Heart left ventricle (tissue), 16 donors: ENCODE data around the gene VCL. TPM values are rescaled to one million over a fixed set of nuclear protein-coding genes. Genes with fewer than 3 reads are reported as not detected.

Experiments used
- ATAC-seq, 4 donors: fragments of 200-7000 bp; cut with Tn5 transposase; one replicate each; pipeline ENCODE4 v1.9.1; 2020 to 2022; ENCODE audit warnings: moderate library complexity in 4 of 4, mild to moderate bottlenecking in 3 of 4, moderate number of reproducible peaks in 1 of 4
- DNase-seq, 5 donors: peaks; one replicate each; pipeline ENCODE4 v3.0.0-alpha.2; 2020
- H3K27ac ChIP-seq, 12 donors: fragments of 200-600 bp; sonication (generic) in 4 of 12; one replicate each; pipeline versions ENCODE4 v1.5.0 to v1.8.0; 2016 to 2022; ENCODE audit warnings: mild to moderate bottlenecking in 2 of 12
- H3K27me3 ChIP-seq, 9 donors: fragments of 200-600 bp; sonication (generic) in 2 of 9; one replicate each; pipeline versions ENCODE4 v1.5.1 to v1.8.0; 2016 to 2022; ENCODE audit warnings: mild to moderate bottlenecking in 3 of 9
- H3K36me3 ChIP-seq, 9 donors: fragments of 200-600 bp; sonication (generic) in 2 of 9; one replicate each; pipeline versions ENCODE4 v1.5.0 to v1.8.0; 2018 to 2022; ENCODE audit warnings: mild to moderate bottlenecking in 2 of 9
- H3K4me1 ChIP-seq, 12 donors: fragments of 200-600 bp; sonication (generic) in 4 of 12; one replicate each; pipeline versions ENCODE4 v1.5.0 to v1.8.0; 2016 to 2022; ENCODE audit warnings: mild to moderate bottlenecking in 3 of 12
- H3K4me3 ChIP-seq, 12 donors: fragments of 200-600 bp; sonication (generic) in 4 of 12; one replicate each; pipeline versions ENCODE4 v1.5.0 to v1.8.0; 2017 to 2022; ENCODE audit warnings: mild to moderate bottlenecking in 9 of 12, moderate library complexity in 4 of 12
- H3K9me3 ChIP-seq, 12 donors: fragments of 200-600 bp; sonication (generic) in 4 of 12; one replicate each; pipeline versions ENCODE4 v1.5.0 to v1.8.0; 2016 to 2022; ENCODE audit warnings: mild to moderate bottlenecking in 1 of 12
- POLR2A ChIP-seq, 2 donors: fragments of 450-650 bp; IDR thresholded peaks; one replicate each; pipeline ENCODE4 v1.6.1; 2017; ENCODE audit warnings: antibody characterized with exemption in 2 of 2, mild to moderate bottlenecking in 2 of 2, moderate library complexity in 2 of 2
- WGBS, 4 donors: extraction: QIAGEN DNeasy Blood & Tissue Kit in 2 of 4; methylation state at CpG; one replicate each; pipeline versions ENCODE4 v1.1.5 to v1.1.7; 2013 to 2018; 5-methylcytosine and 5-hydroxymethylcytosine counted together
- intact Hi-C, 10 donors: fragments of 100-400 bp; cut with DNase I; formaldehyde crosslinking; loops; one replicate each; pipeline versions ENCODE4 v1.11.1 to v1.14.2; 2022
- polyA plus RNA-seq, 2 donors: library from polyadenylated mRNA; stranded (reverse); fragments of 200-250 nt; gene quantifications; one replicate each; pipeline ENCODE4 v1.2.3, GENCODE V29; 2013
- total RNA-seq, 9 donors: library from RNA; depleted of rRNA in 2 of 9; stranded (reverse); fragments of >200 nt in 2 of 9; fragmentation: NEBNext Ultra II Directional in 3 of 9; extraction: Animal tissue kit (Norgen Biotek cat#: 25700) in 3 of 9; gene quantifications; one replicate each; pipeline versions ENCODE4 v1.1.0 to v1.2.4, GENCODE V29; 2016 to 2023
- TF ChIP-seq, protein P1 (sequence below), 12 donors: fragments of 200-600 bp; sonication (generic) in 4 of 12; IDR thresholded peaks; one replicate each; pipeline versions ENCODE4 v1.5.0 to v1.8.0; 2018 to 2022; ENCODE audit warnings: antibody characterized with exemption in 12 of 12, mild to moderate bottlenecking in 5 of 12
- donor health status: ischemic (EF 13 %, LVEDD 7.1; RV severe dilation, severe dysfunction).
- donor health status: healthy with polysubstance abuse.
- donor health status: DM: no; HTN: yes; CAD: no.
- donor health status: DM: no; HTN: no; CAD: no.
- donor health status: ischemic (EF 25% LVEDD 6.9; RV normal size, moderate dysfunction).
- donor health status: ischemic (EF 25% LVEDD 5.7; RV mildly dilated, moderate dysfunction).
- donor health status: healthy.
- donor health status: DM: yes; HTN: yes; CAD: no.
- donor health status: ischemic (EF 35%, LVEDD 5.7; RV mildly dilated, moderate dysfunction).
- donor health status: nonischemic (EF 11% LVEDD 7.7; RV severe dilation, severe dysfunction).
- donor health status: DM: yes; HTN: yes; CAD: no.
- donor health status: PGD.
- donor health status: ischemic (EF 29% LVEDD 5.4; RV normal size, mild dysfunction).
- donor health status: nonischemic (EF 23%, LVEDD 6.1; RV moderate dilation, normal function).

The VCL gene
- total and polyA plus RNA-seq, 11 donors, result 84.5 to 543 (median 273) TPM

DNA sequence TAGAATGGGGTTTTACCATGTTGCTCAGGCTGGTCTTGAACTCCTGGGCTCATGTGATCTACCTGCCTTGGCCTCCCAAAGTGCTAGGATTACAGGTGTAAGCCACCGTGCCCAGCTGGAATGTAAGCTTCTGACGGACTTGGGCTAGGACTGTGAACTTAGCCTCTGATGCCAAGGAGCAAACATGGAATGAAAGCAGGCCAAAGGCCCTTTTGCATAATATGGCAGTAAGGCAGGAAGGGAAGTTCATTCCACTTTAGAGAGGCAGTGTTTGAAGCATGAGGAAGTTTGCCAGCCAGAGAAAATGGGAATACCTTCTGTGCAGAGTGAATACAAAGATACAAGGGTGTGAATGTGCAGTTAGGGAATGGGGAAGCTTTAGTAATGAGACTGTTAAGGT lies 20.3 kb downstream of the VCL start:
- WGBS, 4 donors, result 34 to 38% (median 36%) methylated on average over 2 of the region's 2 CpGs
- intact Hi-C loops, result no loop called here
- H3K4me3 ChIP-seq, result no peak overlapping the region
- H3K27me3 ChIP-seq, result no peaks in the 10 kb centered on the region
- DNase-seq (no peak), ATAC-seq (peak in 1 of 4 donors; percentile 41)
- no peak overlapping the region for H3K27ac ChIP-seq
- H3K9me3 ChIP-seq, result no peaks in the 10 kb centered on the region
- peaks cover 0 to 25% (median 1%) of the 10 kb centered on the region in 9 donors for H3K36me3 ChIP-seq
- TF ChIP-seq, protein P1, sequence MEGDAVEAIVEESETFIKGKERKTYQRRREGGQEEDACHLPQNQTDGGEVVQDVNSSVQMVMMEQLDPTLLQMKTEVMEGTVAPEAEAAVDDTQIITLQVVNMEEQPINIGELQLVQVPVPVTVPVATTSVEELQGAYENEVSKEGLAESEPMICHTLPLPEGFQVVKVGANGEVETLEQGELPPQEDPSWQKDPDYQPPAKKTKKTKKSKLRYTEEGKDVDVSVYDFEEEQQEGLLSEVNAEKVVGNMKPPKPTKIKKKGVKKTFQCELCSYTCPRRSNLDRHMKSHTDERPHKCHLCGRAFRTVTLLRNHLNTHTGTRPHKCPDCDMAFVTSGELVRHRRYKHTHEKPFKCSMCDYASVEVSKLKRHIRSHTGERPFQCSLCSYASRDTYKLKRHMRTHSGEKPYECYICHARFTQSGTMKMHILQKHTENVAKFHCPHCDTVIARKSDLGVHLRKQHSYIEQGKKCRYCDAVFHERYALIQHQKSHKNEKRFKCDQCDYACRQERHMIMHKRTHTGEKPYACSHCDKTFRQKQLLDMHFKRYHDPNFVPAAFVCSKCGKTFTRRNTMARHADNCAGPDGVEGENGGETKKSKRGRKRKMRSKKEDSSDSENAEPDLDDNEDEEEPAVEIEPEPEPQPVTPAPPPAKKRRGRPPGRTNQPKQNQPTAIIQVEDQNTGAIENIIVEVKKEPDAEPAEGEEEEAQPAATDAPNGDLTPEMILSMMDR (IDR thresholded peaks at IDR 0.05), result no peak
- TF ChIP-seq POLR2A (IDR thresholded peaks at IDR 0.05), result no peak
- peaks cover 0 to 69% (median 42%) of the 10 kb centered on the region in 12 donors for H3K4me1 ChIP-seq

DNA sequence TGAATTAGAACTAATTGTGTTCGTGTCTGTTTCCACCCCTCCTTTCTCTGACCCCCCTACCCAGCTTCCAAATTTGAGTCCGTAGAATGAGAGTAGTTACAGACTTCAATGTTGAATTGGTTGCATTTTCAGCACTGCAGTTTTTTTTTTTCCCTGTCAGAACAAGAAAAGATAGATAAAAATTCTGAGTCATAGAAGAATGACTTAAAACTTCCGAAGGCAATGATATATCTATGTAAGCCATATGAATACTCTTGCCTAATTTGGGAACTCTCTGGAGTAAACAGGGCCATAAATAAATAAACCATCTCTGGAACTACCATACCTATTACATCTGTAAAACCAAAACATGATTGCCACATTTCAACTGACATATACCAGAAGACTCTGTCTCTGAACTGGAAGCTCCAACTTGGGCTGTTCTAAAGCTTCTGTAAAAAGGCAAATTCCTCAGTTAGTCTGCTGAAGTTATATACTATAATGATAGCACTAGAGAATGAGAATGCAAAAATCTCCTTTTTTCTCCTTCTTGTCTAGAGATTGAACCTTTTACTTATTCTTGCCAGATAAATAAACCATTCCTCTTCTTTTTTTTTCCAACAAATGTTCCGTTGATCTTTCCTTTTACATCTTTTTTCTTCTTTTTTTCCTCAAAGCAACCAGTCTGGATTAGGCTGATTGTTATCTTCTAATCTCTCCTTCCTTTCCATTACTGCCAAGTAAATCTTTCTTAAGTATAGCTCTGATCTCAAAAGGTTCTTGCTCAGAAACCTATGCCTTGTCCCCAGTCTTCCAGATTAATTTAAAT lies 23.5 kb downstream of the VCL start:
- Histone ChIP-seq H3K36me3 (peaks cover 0 to 20% (median 0%) of the 10 kb centered on the region in 9 donors), H3K27me3 (no peaks in the 10 kb centered on the region), H3K27ac (peak overlapping the region in 4 of 12 donors; percentile 9 to 49 (median 17)), H3K9me3 (no peaks in the 10 kb centered on the region), H3K4me3 (no peak overlapping the region), H3K4me1 (peaks cover 0 to 88% (median 55%) of the 10 kb centered on the region in 12 donors)
- ATAC-seq (no peak), DNase-seq (no peak)
- WGBS, 4 donors, result 39 to 50% (median 46%) methylated on average over 4 of the region's 4 CpGs
- no peak for TF ChIP-seq POLR2A (IDR thresholded peaks at IDR 0.05)
- TF ChIP-seq, protein P1 (IDR thresholded peaks at IDR 0.05), result no peak
- intact Hi-C loops, result no loop called here

DNA sequence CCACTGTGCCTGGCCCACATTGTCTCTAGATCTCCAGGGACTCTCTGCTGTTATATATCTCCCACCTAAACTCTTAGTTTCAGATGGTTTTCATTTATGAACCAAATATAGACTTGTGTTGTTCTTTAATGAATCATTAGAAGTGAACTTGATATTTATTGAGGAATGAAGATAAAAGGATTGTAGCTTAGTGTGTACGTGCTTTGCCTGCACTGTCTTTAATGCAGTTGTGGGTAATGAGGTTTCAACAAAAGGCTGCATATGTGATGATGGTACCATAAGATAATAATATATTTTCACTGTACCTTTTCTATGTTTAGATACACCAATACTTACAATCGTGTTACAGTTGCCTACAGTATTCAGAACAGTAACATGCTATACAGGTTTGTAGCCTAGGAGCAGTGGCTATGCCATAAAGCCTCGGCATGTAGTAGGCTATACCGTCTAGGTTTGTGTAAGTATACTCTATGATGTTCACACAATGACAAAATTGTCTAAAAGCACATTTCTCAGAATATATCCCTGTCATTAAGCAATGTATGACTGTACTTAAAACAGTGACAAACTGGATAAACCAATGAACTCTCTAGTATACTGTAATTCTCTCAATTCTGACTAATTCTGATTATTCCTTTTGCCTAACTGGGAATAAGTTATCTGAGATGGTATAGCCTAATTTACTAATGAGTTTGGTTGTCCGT lies 25.2 kb downstream of the VCL start:
- Histone ChIP-seq H3K4me1 (peaks cover 0 to 90% (median 61%) of the 10 kb centered on the region in 12 donors), H3K4me3 (no peak overlapping the region), H3K36me3 (peaks cover 0 to 12% (median 1%) of the 10 kb centered on the region in 9 donors), H3K9me3 (no peaks in the 10 kb centered on the region), H3K27me3 (no peaks in the 10 kb centered on the region), H3K27ac (peak overlapping the region in 1 of 12 donors; percentile 25)
- TF ChIP-seq, protein P1 (IDR thresholded peaks at IDR 0.05), result no peak
- TF ChIP-seq POLR2A (IDR thresholded peaks at IDR 0.05), result no peak
- ATAC-seq, result no peak
- intact Hi-C loops, result no loop called here
- DNase-seq, result no peak
- 56 to 73% (median 64%) methylated on average over 5 of the region's 5 CpGs for WGBS, 4 donors

DNA sequence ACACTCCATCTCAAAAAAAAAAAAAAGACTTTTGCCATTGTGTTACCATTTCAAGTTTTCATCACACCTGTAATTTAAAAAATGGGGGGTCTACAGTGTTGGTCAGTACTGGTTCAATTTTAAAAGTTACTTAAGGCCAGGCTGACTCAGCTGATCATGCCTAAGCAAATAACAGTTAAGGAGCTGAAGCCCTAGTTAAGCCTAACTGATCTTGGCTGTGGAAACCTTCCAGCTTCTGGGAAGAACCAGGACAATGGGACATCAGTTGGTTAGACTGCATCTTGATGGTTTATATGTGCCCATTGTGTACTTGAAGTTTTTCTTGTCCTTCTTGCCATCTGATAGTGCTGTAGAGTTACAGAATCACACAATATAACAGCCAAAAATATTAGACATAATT lies 26.7 kb downstream of the VCL start:
- no peak for ATAC-seq

More for the DNA sequence above, 26.7 kb downstream of the VCL start:
- peaks cover 6 to 88% (median 55%) of the 10 kb centered on the region in 12 donors for H3K4me1 ChIP-seq
- peaks cover 0 to 10% (median 3%) of the 10 kb centered on the region in 9 donors for H3K36me3 ChIP-seq
- no peak overlapping the region for H3K4me3 ChIP-seq
- DNase-seq, result no peak
- no peaks in the 10 kb centered on the region for H3K9me3 ChIP-seq
- no peaks in the 10 kb centered on the region for H3K27me3 ChIP-seq
- TF ChIP-seq POLR2A (IDR thresholded peaks at IDR 0.05), result no peak
- TF ChIP-seq, protein P1 (IDR thresholded peaks at IDR 0.05), result no peak
- H3K27ac ChIP-seq, result peak overlapping the region in 1 of 12 donors; percentile 56
- intact Hi-C loops, result no loop called here
